ENCODE data around the gene ACSF2.
A peak's percentile ranks its signal among the peaks of the same experiment; 100 is the strongest.

Gene ACSF2

DNA sequence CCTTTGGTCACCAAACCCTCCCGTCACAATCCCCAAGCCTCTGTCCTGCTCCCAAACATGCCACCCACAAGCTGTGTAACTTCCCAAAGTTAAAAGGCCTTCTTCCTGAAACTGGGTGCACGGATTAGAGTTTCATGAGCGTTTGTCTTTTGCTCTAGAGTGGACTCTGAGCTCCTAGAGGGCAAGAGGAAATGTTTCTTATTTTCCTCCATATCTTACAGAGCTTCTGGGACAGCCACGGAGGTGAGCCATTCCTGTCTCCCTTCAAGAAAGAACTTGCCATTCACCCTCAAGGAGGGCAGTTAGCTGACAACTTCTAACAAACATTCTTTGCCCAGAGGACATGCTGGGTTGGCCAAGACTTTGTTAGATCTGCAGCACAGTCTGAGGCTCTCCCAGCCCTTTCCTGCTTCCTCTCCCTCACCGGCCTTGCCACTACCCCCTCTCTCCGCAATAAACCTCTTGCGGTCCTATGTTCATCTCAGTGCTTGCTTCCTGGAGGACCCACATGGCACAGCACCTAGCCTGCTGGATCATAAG, 79.6 kb downstream of the ACSF2 start:
- no peak for DNase-seq

DNA sequence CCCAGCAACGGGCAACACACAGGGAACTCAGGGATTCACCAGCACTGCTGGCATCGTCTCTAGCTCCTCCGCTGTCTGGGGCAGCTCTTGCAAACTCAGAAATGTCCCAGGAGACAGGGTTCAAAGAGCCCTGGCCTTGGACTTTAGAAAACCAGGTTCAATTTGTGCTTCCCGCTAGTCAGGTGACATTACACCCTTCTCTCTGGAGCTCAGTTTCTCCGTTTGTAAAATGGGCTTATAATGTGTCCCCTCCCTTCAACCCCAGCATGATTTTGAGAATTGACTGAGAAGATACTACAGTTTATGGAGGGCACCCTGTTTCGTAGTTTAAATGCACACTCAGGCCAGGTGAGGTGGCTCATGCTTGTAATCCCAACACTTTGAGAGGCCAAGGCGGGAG, 80.3 kb downstream of the ACSF2 start:
- DNase-seq: no peak

DNA sequence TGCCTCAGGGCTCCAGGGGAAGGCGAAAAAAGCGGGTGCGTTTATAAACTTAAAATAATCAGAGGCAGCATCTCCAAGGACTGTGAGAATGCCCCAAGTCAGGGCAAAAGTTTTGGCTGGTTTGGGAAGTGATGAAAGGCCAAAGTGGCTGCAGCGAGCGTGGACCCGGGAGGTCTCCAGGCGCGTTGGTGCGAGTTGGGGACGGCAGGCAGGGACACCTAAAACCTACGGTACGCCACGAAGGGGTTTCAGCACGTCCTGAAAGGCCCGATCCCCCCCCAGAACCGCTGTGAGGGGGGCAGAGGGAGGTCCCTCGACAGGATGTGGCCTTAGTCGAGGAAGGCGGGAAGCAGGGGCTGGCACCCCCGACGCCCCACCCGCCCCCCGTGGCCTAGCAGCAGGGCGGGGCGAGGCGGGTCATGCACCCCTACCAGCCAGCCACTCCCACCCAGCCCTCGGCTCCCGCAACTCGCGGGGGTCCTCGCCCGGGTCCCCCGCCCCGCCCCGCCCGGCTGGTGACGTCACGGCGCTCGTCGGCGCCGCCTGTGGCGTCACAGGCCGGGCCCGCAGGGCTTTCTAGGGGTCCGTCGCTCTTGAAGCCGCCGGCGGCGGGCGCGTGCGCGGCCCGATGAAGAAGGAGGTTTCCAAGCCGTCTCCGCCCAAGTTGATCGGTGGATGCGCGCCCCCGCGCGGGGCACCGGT, 82.0 kb downstream of the ACSF2 start, which contains the start of gene MYCBPAP:
Gene MYCBPAP, plus strand, starts transcription at position 569 of the 702 bp plus-strand sequence. CDS start 236 bp downstream, outside the sequence.
- DNase-seq: no peak

DNA sequence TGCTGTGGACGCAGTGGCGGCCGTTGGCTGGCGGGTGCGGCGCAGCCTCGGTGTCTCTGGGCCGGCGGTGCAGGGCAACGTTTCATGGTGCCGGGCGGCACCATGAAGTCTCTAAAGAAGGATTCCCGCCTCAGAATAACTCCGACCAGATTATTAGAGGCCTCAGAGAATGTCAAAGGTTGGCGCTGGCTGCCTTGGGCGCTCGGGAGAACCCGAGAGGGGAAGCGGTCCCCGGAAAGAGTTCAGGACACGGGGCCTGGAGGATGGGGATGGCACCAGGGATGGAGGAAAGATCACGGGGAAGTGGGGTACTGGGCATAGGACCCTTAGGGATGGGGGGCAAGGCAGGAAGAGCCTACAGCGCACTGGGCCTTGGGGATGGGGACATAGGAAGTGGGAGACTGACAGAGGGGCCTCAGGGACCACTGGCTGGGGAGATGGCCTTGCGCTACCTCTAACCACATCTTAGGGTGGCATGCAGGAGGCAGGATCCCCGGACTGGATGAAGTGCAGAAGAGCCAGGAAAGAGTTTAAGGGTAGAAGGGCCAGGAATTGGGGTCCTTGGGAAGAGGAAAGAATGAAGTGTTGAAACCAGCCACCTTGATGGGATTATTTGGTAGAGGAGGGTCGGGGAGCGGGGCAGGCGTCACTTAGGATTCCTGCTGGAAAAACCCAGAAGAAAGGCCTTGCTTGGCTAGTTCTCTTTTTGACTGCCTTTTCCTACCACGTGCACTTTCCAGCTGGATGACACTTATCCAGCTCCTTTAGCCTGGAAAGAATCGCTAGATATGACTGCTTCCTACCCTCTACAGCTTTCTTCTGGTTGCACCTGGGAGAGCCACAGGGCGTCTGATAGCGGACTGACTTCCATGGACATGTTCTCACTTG, 82.8 kb downstream of the ACSF2 start:
- no peak for DNase-seq

DNA sequence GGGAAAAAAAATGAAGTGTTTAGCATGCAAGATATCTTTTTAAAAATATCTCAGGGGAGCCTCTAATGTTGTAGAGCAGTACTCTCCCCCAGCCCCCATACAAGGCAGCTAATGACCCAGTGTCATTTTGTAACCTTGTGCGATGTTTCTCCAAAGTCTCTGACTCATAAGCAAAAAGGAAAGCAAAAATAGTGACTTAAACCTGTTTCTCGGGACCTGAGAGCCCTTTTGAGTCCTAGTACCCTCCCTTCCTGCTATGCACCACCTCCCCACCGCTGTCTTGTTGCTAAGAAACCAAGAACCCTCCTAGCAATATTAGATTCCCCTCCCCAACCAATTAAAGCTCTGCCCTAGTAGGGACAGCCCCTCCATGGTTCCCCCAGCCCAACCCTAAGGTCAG, 85.0 kb downstream of the ACSF2 start:
- no peak for DNase-seq

DNA sequence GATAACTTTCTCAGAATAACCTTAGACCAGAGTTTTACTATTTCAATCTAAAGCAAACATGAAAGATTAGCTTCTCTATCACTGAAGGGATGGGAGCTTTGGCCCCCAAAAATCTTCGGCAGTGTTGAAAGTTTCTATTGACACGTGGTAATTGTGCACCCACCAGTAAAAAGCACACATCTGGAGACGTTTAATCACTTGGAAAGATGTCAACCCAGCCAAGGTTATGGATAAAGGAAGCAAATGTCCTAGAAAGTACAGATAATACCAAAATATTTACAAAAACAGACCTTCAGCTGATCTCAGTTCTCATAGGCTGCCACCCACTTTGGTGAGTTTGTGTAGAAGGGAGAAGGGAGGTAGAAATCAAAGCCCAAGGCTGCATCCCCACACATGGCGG, 87.5 kb downstream of the ACSF2 start:
- no peak for DNase-seq

DNA sequence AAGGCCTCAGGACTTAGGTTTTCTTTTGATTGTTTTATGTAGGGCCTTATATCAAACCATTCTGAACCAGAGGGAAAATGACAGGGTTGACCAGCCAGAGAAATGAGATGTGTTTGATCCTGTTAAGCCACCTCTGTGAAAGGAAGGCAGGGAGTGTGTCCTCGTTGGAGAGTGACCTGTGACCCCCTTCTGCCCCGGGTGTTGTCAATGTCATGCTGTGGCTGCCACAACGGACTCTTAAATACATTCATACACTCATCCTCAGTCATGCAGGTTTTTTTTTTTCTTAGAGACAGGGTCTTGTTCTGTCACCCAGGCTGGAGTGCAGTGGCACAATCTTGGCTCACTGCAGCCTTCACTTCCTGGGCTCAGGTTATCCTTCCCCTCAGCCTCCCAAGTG, 88.4 kb downstream of the ACSF2 start:
- DNase-seq: no peak

DNA sequence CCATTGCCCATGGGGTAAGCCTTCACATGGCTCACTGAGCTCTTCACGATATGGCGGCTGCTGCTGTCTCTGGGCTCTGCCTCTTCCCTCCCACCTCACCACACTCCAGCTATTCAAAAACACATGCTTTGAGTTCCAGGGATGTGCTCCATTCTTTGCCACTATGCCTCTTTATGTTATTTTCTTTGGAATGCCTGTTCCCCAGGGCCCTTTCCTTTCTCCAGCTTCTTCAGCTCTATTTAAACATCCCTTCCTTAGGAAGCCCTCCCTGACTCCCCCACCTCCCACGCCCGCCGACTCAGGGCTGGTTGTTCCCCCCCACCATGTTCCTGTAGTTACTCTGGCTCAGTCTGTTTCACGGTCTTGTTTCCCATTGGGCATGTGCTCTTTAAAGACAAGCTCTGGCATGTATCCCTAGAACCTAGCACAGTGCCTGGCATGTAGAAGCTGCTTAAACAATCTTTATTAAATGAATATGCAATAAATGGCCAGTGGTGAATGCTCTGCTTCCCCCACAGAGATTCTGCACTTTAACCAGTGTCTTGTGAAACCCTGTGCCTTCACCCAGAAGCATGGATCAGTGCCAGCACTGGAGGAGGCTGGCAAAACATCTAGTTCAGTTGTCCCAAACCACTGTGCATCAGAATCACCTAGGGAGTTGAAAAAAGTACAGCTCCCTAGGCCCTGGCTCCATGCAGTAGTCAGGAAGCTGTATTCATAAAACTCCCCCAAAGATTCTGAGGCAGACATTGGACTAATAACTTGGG, 89.1 kb downstream of the ACSF2 start:
- no peak for DNase-seq

DNA sequence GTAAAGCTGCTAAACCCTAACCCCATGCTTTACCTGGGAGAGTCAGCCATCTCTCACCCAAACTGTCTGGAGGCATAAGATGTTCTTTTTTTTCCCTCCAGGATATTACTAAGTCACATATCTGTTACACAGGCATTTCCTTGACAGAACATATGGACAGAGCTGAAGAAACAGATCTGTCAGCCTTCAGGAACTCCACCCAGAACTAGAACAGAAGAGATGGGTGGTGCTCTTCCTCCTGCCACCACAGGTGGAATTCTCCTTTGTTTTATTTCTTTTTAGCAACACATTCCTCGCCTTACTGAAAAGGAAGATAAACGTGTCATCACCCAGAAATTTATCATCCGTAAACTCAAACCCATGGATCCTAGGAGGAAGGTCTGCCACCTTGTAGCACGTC, 91.0 kb downstream of the ACSF2 start:
- DNase-seq: no peak

DNA sequence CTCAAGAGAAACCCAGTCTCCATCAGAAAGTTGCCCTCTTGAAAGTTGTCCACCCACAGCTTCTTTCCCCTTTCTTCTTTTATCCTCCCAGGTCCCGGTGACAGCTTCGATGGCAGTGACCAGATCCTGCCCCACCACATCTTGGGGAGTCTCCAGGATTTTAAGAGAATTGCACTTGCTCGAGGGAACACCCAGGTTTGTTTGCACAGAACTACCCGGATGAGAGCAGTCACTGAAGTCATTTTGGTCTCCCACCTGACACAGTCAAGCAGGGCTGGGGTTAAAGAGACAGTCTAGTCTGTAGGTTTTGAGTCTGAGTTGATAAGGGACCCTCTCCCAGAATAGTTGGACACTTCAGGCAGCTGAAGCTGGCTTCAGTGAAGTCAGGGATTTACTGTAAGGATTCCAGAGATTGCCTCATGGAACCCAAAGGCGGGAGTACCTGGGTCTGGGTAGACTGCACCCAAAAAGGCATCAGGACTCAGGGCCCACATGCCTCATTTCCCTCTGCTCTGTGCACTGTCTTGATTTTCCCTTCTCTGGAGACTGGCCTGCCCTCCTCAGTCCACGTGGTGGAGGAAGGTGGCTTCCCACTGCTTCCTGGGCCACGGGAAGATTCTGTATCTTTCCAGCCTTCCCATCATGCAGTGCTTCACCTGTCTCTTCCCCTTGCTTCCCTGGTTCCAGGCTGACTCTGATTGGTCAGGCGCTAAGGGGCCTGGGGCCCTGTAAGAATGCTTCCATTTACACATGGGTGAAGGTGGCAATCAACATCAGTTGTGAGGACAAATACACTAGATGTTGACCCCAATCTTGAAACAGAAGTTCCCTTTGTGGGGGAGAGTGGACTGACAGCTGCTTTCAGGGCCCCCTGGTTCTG, 91.7 kb downstream of the ACSF2 start:
- DNase-seq: no peak

DNA sequence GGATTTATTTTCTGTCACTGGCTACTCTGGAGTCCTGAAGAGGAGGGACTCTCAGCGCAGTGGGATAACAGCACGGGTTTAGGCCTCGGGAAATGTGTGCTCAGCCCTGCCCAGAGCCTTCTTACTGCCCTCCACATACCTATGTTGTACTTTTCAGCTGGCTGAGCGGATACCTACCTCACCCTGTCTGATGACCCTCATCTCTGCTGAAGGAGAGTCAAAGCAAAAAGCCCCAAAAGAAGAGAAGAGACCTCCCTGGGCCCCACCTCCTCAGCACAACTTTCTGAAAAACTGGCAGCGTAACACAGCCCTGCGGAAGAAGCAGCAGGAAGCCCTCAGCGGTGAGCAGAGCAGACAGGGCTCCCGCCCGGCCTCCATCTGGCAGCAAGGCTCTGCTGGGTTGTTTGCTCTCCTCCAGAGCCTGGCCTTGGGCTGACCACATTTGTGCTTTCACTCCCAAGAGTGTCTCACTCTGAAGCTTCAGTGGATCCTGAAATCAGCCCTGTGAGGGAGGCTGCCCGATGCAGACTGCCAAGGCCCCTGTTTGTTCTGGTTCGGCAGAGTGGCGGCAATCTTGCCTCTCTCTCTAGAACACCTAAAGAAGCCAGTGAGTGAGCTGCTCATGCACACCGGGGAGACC, 92.5 kb downstream of the ACSF2 start:
- peak; percentile 18 to 61 for DNase-seq

DNA sequence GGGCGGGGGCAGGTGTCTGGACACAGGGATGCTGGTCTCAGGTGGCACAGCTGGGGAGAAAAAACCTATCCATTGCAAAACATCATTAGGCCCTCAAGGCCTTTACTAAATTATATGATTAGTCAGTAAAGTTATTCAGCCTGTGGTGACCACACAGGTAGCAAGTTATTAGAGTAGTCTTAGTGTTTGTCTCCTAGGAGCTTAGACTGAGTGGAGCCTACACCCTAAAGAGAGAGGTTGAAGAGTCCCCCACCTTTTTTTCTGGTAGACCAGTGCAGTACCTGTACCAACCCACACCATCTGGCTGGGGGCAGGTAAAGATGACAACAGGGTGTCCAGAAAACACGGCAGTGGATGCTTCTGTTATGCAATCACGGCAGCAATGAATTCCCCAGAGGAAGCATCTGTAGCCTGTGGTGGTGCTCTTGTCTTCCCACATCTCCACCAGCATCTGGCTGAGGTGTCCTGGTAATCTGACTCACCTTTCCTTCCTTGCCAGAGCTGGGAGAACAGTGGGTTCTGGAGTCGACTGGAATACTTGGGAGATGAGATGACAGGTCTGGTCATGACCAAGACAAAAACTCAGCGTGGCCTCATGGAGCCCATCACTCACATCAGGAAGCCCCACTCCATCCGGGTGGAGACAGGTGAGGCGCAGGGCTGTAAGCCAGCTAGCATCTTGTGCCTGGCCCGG, 93.3 kb downstream of the ACSF2 start:
- DNase-seq: no peak

DNA sequence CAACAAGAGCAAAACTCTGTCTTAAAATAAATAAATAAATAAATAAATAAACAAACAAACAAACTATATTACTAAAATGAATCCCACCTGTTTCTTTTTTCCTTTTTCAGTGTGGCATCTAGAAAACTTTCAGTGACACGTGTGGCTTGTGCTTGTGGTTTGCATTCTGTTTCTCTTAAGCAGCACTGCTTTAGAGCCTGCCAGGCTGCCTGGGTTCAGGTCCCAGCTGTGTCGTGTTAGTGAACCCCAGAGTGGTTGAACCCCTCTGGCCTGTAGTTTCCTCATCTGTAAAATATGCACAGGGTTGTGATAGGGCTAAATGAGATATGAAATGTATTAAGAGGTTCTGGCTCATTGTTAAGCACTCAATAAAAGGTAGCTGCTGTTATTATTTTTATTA, 94.5 kb downstream of the ACSF2 start:
- no peak for DNase-seq

DNA sequence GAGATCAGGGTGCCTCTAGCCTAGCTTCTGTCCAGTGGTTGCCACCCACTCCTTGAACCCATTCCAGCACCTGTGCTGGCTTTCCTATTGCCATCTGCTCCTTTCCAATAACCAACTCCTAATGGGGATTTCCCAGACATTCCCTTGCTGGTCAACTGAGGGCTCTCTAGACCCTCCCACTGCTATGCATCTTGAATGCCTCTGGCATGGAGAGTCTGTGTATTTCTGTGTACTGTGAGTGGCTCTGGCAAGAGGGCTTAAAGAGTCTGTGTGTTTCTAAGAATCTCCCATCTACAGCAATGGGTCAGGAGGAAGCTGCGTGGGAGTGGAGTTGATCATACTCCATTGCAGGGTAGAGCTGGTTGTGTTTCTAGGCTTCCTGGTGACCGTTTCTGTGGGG, 95.5 kb downstream of the ACSF2 start:
- no peak for DNase-seq

DNA sequence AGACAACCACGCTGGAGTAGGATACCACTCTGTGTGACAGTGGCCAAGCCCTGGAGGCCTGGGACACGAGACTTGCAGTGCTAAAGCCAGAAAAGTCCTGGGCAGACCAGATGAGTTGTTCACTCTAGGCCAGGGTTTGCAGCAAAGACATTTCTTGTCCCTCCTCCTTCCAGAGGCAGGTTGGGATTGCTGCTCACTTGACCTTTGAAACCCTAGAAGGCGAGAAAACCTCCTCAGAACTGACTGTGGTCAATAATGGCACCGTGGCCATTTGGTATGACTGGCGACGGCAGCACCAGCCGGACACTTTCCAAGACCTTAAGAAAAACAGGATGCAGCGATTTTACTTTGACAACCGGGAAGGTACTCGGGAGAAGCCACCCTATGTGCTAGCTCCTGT, 96.7 kb downstream of the ACSF2 start:
- no peak for DNase-seq

DNA sequence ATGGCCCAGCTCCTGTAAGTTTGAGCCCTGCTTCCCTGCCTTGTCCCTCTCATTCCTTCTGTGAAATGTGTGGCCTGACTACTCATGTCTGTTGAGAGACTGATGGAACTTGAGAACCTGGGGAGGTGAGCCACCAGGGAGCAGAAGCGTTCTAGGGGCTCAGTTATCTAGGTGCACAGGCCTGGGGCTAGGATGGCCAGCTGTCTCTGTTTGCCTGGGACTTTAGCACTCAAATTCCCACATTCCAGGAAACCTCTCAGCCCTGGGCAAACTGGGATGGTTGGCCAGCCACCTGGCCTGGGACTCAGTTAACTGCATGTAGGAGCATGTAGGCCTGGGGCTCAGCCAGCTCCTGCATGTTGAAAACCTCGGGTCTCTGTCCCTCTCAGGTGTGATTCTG, 97.2 kb downstream of the ACSF2 start:
- DNase-seq: no peak

Data from cerebellar nuclear complex (tissue), 1 donor.